ENCODE data around the gene HECA.
"Not testable (repeated sequence)": the region's sequence is repeated elsewhere in the genome, so short reads cannot be mapped to it uniquely, and the experiment has no call there.

Gene HECA

GRCh38 chr6:139165324-139165723 lies 30.4 kb downstream of the HECA start:
- no peak for DNase-seq

GRCh38 chr6:139166238-139166955 lies 31.5 kb downstream of the HECA start:
- no peak for DNase-seq

GRCh38 chr6:139166956-139167313 lies 32.1 kb downstream of the HECA start:
- no peak for DNase-seq

GRCh38 chr6:139172151-139172550 lies 37.3 kb downstream of the HECA start:
- no peak for DNase-seq

GRCh38 chr6:139172567-139172966 lies 37.7 kb downstream of the HECA start:
- DNase-seq, result no peak

- no peak for DNase-seq
Measured at GRCh38 chr6:139173172-139173571, 38.3 kb downstream of the HECA start.

- DNase-seq, result no peak
Measured at GRCh38 chr6:139173822-139174221, 38.9 kb downstream of the HECA start.

GRCh38 chr6:139174961-139175360 lies 40.1 kb downstream of the HECA start:
- DNase-seq, result no peak

- no peak for DNase-seq
Measured at GRCh38 chr6:139175389-139175948, 40.6 kb downstream of the HECA start.

GRCh38 chr6:139181236-139181635 lies 46.4 kb downstream of the HECA start:
- no peak for DNase-seq

GRCh38 chr6:139184047-139184446 lies 49.2 kb downstream of the HECA start:
- DNase-seq, result no peak

- DNase-seq, result no peak
Measured at GRCh38 chr6:139184459-139184858, 49.6 kb downstream of the HECA start.

GRCh38 chr6:139186242-139186641 lies 51.4 kb downstream of the HECA start:
- DNase-seq, result no peak

- DNase-seq, result no peak
Measured at GRCh38 chr6:139186692-139187091, 51.8 kb downstream of the HECA start.

GRCh38 chr6:139187489-139187888 lies 52.6 kb downstream of the HECA start:
- no peak for DNase-seq

- DNase-seq, result no peak
Measured at GRCh38 chr6:139189665-139190064, 54.8 kb downstream of the HECA start.

GRCh38 chr6:139194740-139195139 lies 59.9 kb downstream of the HECA start:
- no peak for DNase-seq

- no peak for DNase-seq
Measured at GRCh38 chr6:139198529-139199288, 63.8 kb downstream of the HECA start.

- no peak for DNase-seq
Measured at GRCh38 chr6:139201378-139201777, 66.5 kb downstream of the HECA start.

GRCh38 chr6:139204978-139205377 lies 70.1 kb downstream of the HECA start:
- no peak for DNase-seq

GRCh38 chr6:139205843-139206242 lies 71.0 kb downstream of the HECA start:
- no peak for DNase-seq

GRCh38 chr6:139210766-139211165 lies 75.9 kb downstream of the HECA start:
- not testable (repeated sequence) for DNase-seq

GRCh38 chr6:139212460-139212859 lies 77.6 kb downstream of the HECA start:
- not testable (repeated sequence) for DNase-seq

- DNase-seq, result peak; percentile 49
Measured at GRCh38 chr6:139219271-139219729, 84.4 kb downstream of the HECA start.
